ENCODE data around the gene ULK2.

DNA sequence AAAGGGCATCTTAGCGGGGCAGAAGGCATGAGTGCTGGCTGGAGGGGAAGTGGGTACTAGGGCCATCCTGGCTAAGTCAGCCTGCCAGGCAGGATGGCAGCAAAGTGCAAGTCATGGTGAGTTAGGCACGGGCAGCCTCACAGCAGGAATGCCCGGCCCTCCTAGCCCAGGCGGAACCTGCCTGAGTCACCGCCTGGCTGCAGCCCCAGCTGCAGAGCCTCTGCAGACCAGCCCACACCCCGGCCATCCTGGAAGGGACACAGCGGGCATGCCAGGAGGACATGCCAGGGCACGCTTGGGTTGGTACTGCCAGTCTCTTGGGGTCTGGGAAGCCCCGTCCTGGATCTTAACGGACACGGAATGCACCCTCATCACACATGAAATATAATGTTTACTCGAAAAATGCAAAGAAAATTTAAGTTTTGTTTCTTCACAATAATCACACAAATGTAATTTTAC, 114.7 kb downstream of the ULK2 start:
- TF ChIP-seq ELF4 (IDR thresholded peaks at IDR 0.05) (no peak), BHLHE40 (IDR thresholded peaks at IDR 0.05; ENCODE audit: borderline replicate concordance) (no peak), SP1 (IDR thresholded peaks at IDR 0.05) (no peak), FOXA1 (IDR thresholded peaks at IDR 0.05) (no peak), FOXM1 (IDR thresholded peaks at IDR 0.05; ENCODE audit: borderline replicate concordance) (no peak), TARDBP (IDR thresholded peaks at IDR 0.05) (no peak), NFRKB (IDR thresholded peaks at IDR 0.05) (no peak), SUZ12 (IDR thresholded peaks at IDR 0.05) (no peak), FOXK2 (IDR thresholded peaks at IDR 0.05) (no peak), ARNT (IDR thresholded peaks at IDR 0.05) (no peak)
- TF ChIP-seq, protein P1, sequence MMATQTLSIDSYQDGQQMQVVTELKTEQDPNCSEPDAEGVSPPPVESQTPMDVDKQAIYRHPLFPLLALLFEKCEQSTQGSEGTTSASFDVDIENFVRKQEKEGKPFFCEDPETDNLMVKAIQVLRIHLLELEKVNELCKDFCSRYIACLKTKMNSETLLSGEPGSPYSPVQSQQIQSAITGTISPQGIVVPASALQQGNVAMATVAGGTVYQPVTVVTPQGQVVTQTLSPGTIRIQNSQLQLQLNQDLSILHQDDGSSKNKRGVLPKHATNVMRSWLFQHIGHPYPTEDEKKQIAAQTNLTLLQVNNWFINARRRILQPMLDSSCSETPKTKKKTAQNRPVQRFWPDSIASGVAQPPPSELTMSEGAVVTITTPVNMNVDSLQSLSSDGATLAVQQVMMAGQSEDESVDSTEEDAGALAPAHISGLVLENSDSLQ (IDR thresholded peaks at IDR 0.05): no peak

Data from HEK293T (cell line).